H9 (cell line): ENCODE data around the gene GOLT1A. TPM values are rescaled to one million over a fixed set of nuclear protein-coding genes. Genes with fewer than 3 reads are reported as not detected.

Source experiments
- DNase-seq: peaks from one replicate; pipeline ENCODE4 v3.0.0-alpha.2; 2017
- H2AFZ ChIP-seq: one replicate; pipeline ENCODE4 v1.6.1; 2013; ENCODE audit warnings: mild to moderate bottlenecking, low read length, control low read depth, moderate library complexity
- H2AK5ac ChIP-seq: 2 replicates; pipeline ENCODE4 v1.6.1; 2013; ENCODE audit warnings: low read length, control low read depth, mixed read lengths; ENCODE audit not compliant: insufficient read length
- H2BK120ac ChIP-seq: one replicate; pipeline ENCODE4 v1.6.1; 2013; ENCODE audit warnings: low read depth, mild to moderate bottlenecking, low read length, control low read depth, inconsistent platforms; ENCODE audit not compliant: poor library complexity, severe bottlenecking
- H2BK12ac ChIP-seq: 2 replicates; pipeline ENCODE4 v1.6.1; 2013; ENCODE audit warnings: low read length, control low read depth, mixed read lengths, low read depth; ENCODE audit not compliant: insufficient read length
- H2BK15ac ChIP-seq: 2 replicates; pipeline ENCODE4 v1.6.1; 2013; ENCODE audit warnings: low read depth, low read length, control low read depth
- H2BK20ac ChIP-seq: one replicate; pipeline ENCODE4 v1.6.1; 2013; ENCODE audit warnings: low read depth, mild to moderate bottlenecking, low read length, control low read depth, inconsistent platforms; ENCODE audit not compliant: poor library complexity, severe bottlenecking
- H2BK5ac ChIP-seq: 2 replicates; pipeline ENCODE4 v1.6.1; 2013; ENCODE audit warnings: low read length, control low read depth, mixed read lengths; ENCODE audit not compliant: insufficient read length
- H3K14ac ChIP-seq: 2 replicates; pipeline ENCODE4 v1.6.1; 2013; ENCODE audit warnings: low read length, control low read depth; ENCODE audit not compliant: insufficient read depth
- H3K18ac ChIP-seq: 2 replicates; pipeline ENCODE4 v1.6.1; 2013; ENCODE audit warnings: low read depth, mild to moderate bottlenecking, mixed read lengths, low read length, control low read depth; ENCODE audit not compliant: insufficient read length
- H3K23ac ChIP-seq: 2 replicates; pipeline ENCODE4 v1.6.1; 2013; ENCODE audit warnings: low read length, control low read depth, mixed read lengths, low read depth; ENCODE audit not compliant: insufficient read length
- H3K23me2 ChIP-seq: 2 replicates; pipeline ENCODE4 v1.6.1; 2013; ENCODE audit warnings: low read depth, mild to moderate bottlenecking, mixed read lengths, low read length, control low read depth; ENCODE audit not compliant: insufficient read length, poor library complexity, severe bottlenecking
- H3K27ac ChIP-seq: 2 replicates; pipeline ENCODE4 v1.5.1; 2013; ENCODE audit warnings: low read length, control low read depth, mixed read lengths, low read depth; ENCODE audit not compliant: insufficient read length
- H3K27me3 ChIP-seq: 2 replicates; pipeline ENCODE4 v1.6.1; 2013; ENCODE audit warnings: low read length, control low read depth, inconsistent platforms; ENCODE audit not compliant: insufficient read depth
- H3K4ac ChIP-seq: 2 replicates; pipeline ENCODE4 v1.6.1; 2013; ENCODE audit warnings: low read depth, mild to moderate bottlenecking, control low read depth, inconsistent platforms, low read length, moderate library complexity
- H3K4me1 ChIP-seq: 2 replicates; pipeline ENCODE4 v1.6.1; 2013; ENCODE audit warnings: low read length, control low read depth, inconsistent platforms; ENCODE audit not compliant: insufficient read depth
- H3K4me2 ChIP-seq: 2 replicates; pipeline ENCODE4 v1.6.1; 2013; ENCODE audit warnings: low read length, control low read depth, mixed read lengths; ENCODE audit not compliant: insufficient read length, insufficient read depth
- H3K56ac ChIP-seq: 2 replicates; pipeline ENCODE4 v1.6.1; 2013; ENCODE audit warnings: low read depth, mild to moderate bottlenecking, mixed read lengths, low read length, control low read depth; ENCODE audit not compliant: insufficient read length
- H3K79me1 ChIP-seq: 2 replicates; pipeline ENCODE4 v1.6.1; 2013; ENCODE audit warnings: low read depth, mild to moderate bottlenecking, moderate library complexity, low read length, control low read depth, inconsistent platforms; ENCODE audit not compliant: insufficient read depth, poor library complexity, severe bottlenecking
- H3K79me2 ChIP-seq: 2 replicates; pipeline ENCODE4 v1.6.1; 2013; ENCODE audit warnings: low read length, control low read depth, inconsistent platforms; ENCODE audit not compliant: insufficient read depth
- H3K9ac ChIP-seq: 2 replicates; pipeline ENCODE4 v1.6.1; 2013; ENCODE audit warnings: low read length, control low read depth, mixed read lengths; ENCODE audit not compliant: insufficient read length; ENCODE audit errors: extremely low read depth
- H3K9me3 ChIP-seq: one replicate; pipeline ENCODE4 v1.6.1; 2013; ENCODE audit warnings: low read depth, low read length, inconsistent platforms; ENCODE audit not compliant: control insufficient read depth
- H3T11ph ChIP-seq: one replicate; pipeline ENCODE4 v1.6.1; 2013; ENCODE audit warnings: mild to moderate bottlenecking, low read length, control low read depth, inconsistent platforms
- H4K20me1 ChIP-seq: one replicate; pipeline ENCODE4 v1.6.1; 2013; ENCODE audit not compliant: control insufficient read depth, insufficient read length, insufficient read depth
- H4K5ac ChIP-seq: 2 replicates; pipeline ENCODE4 v1.6.1; 2013; ENCODE audit warnings: low read depth, mild to moderate bottlenecking, mixed read lengths, low read length, control low read depth; ENCODE audit not compliant: insufficient read length
- H4K8ac ChIP-seq: replicated peaks from 2 replicates; pipeline ENCODE4 v1.6.1; 2013; ENCODE audit warnings: low read length, control low read depth, mixed read lengths, low read depth; ENCODE audit not compliant: insufficient read length
- H4K91ac ChIP-seq: 2 replicates; pipeline ENCODE4 v1.6.1; 2013; ENCODE audit warnings: low read depth, mild to moderate bottlenecking, moderate library complexity, mixed read lengths, low read length, control low read depth; ENCODE audit not compliant: insufficient read length
- H3K27ac Mint-ChIP-seq, 3 experiments: 2 replicates in 2 of 3; 3 replicates in 1 of 3; pipeline ENCODE4 v1.8.0; 2020 to 2021; ENCODE audit warnings: mixed read lengths in 3 of 3, mild to moderate bottlenecking in 1 of 3, moderate library complexity in 1 of 3
- H3K27me3 Mint-ChIP-seq: 2 replicates; pipeline ENCODE4 v1.8.0; 2021; ENCODE audit warnings: low read depth, mild to moderate bottlenecking, moderate library complexity, mixed read lengths
- H3K36me3 Mint-ChIP-seq, 3 experiments: 2 replicates in 2 of 3; 3 replicates in 1 of 3; pipeline ENCODE4 v1.8.0; 2020 to 2021; ENCODE audit warnings: low read depth in 3 of 3, mixed read lengths in 3 of 3; ENCODE audit not compliant: insufficient read depth in 1 of 3
- H3K4me1 Mint-ChIP-seq, 2 experiments: 2 replicates each; pipeline ENCODE4 v1.8.0; 2020; ENCODE audit warnings: mixed read lengths in 2 of 2
- H3K4me3 Mint-ChIP-seq, 2 experiments: 2 replicates in 1 of 2; 3 replicates in 1 of 2; pipeline ENCODE4 v1.8.0; 2020 to 2021; ENCODE audit warnings: mild to moderate bottlenecking in 2 of 2, mixed read lengths in 2 of 2, moderate library complexity in 1 of 2
- H3K9me3 Mint-ChIP-seq, 2 experiments: 2 replicates in 1 of 2; 3 replicates in 1 of 2; pipeline ENCODE4 v1.8.0; 2020; ENCODE audit warnings: mild to moderate bottlenecking in 2 of 2, mixed read lengths in 2 of 2, moderate library complexity in 1 of 2
- CTCF ChIP-seq: fragments of 200-600 bp; sonication (generic); conservative IDR thresholded peaks from 3 replicates; pipeline ENCODE4 v1.8.0; 2021; ENCODE audit warnings: antibody characterized with exemption, mild to moderate bottlenecking
- WGBS: extraction: QIAGEN DNeasy Blood & Tissue Kit; methylation state at CpG from one replicate; pipeline ENCODE4 v1.1.7; 2013; ENCODE audit warnings: missing lambda C conversion rate, low lambda C conversion rate, mixed read lengths; ENCODE audit not compliant: insufficient read length; ENCODE audit errors: extremely low coverage; 5-methylcytosine and 5-hydroxymethylcytosine counted together
- total RNA-seq: library from RNA; stranded (reverse); gene quantifications from 2 replicates; pipeline ENCODE4 v1.2.1, GENCODE V29; 2021

Gene GOLT1A
- total RNA-seq, 1 experiment from 2014 or later = 4.2 TPM

GRCh38 chr1:204256531-204256930 lies 42.7 kb upstream of the GOLT1A start:
- H3K9ac ChIP-seq = no peak overlapping the region
- WGBS = no CpG with 5 or more reads among the region's 10 CpGs
- H3K27me3 Mint-ChIP-seq = no peaks in the 10 kb centered on the region
- DNase-seq = no peak
- TF ChIP-seq CTCF = no peak
- no peak overlapping the region for H2AFZ ChIP-seq
- H3T11ph ChIP-seq = no peak overlapping the region
- no peak overlapping the region for H3K4me2 ChIP-seq
- H2BK120ac ChIP-seq = no peak overlapping the region
- no peak overlapping the region for H4K8ac ChIP-seq
- no peak overlapping the region for H3K4ac ChIP-seq
- no peak overlapping the region for H2AK5ac ChIP-seq
- H2BK20ac ChIP-seq = no peak overlapping the region
- H3K4me1 Mint-ChIP-seq = peaks cover 40 to 48% of the 10 kb centered on the region in 2 experiments
- H4K5ac ChIP-seq = no peak overlapping the region
- no peaks in the 10 kb centered on the region for H3K79me2 ChIP-seq
- no peaks in the 10 kb centered on the region for H3K9me3 ChIP-seq
- no peaks in the 10 kb centered on the region for H3K27me3 ChIP-seq
- no peak overlapping the region for H2BK5ac ChIP-seq
- H3K9me3 Mint-ChIP-seq = no peaks in the 10 kb centered on the region
- H4K20me1 ChIP-seq = no peaks in the 10 kb centered on the region
- peaks cover 7% of the 10 kb centered on the region for H3K4me1 ChIP-seq
- H3K27ac Mint-ChIP-seq = peak overlapping the region in 2 of 3 experiments; percentile 65 to 81; a peak in 3 of 7 replicates
- H3K18ac ChIP-seq = no peak overlapping the region
- H2BK12ac ChIP-seq = no peak overlapping the region
- H4K91ac ChIP-seq = no peak overlapping the region
- H3K14ac ChIP-seq = no peak overlapping the region
- H3K23ac ChIP-seq = no peak overlapping the region
- no peak overlapping the region for H2BK15ac ChIP-seq
- peaks cover 0 to 14% (median 0%) of the 10 kb centered on the region in 3 experiments; a peak in 3 of 7 replicates for H3K36me3 Mint-ChIP-seq
- peak overlapping the region in 1 of 2 experiments; percentile 61; a peak in 1 of 5 replicates for H3K4me3 Mint-ChIP-seq
- H3K79me1 ChIP-seq = no peaks in the 10 kb centered on the region
- no peaks in the 10 kb centered on the region for H3K23me2 ChIP-seq
- no peak overlapping the region for H3K27ac ChIP-seq
- H3K56ac ChIP-seq = no peak overlapping the region
